ENCODE measurements around the gene NLRX1. TPM values are rescaled to one million over a fixed set of nuclear protein-coding genes. Genes with fewer than 3 reads are reported as not detected.

The NLRX1 gene
- total RNA-seq, 1 donor from 2014 or later = 32.2 TPM

DNA sequence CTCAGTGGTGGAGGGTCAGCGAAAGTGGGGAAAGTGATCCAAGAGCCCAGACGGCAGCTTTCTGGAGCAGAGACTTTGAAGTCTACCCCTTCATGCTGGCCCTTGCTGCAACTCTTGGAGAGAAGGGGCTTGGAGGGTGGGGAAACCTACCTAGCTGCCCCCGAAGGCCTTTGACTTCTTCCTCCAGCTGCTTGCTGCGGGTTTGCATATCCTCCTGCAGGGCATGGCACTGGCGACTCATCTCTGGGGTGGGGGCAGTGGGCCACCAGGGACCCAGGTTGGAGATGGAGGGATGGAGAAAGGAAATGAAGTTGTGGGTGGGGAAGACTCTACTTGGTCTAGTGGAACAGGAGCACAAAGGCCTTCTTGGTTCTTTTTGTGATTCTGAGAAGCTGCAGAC lies 24.5 kb downstream of the NLRX1 start:
- H3K4me3 ChIP-seq = no peak overlapping the region
- no peaks in the 10 kb centered on the region for H3K4me1 ChIP-seq
- no peak overlapping the region for H3K27ac ChIP-seq (replicated peaks)
- no peak for TF ChIP-seq CTCF (IDR thresholded peaks at IDR 0.05; ENCODE audit: borderline replicate concordance)
- DNase-seq = no peak
- no peaks in the 10 kb centered on the region for H3K36me3 ChIP-seq
- intact Hi-C loops (cut with micrococcal nuclease) = loop anchor here (10.0 kb wide), 1 partner anchor 48 kb away; the partner anchor contains the start of gene ABCG4
- H3K27me3 ChIP-seq (ENCODE audit: low read depth) = peaks cover 4% of the 10 kb centered on the region
- no peaks in the 10 kb centered on the region for H3K9me3 ChIP-seq (replicated peaks)

GRCh38 chr11:119193626-119194025 lies 25.1 kb downstream of the NLRX1 start:
- H3K4me3 ChIP-seq = no peak overlapping the region
- DNase-seq = no peak
- intact Hi-C loops (cut with micrococcal nuclease) = loop anchor here (10.0 kb wide), 1 partner anchor 49 kb away; the partner anchor contains the start of gene ABCG4
- no peaks in the 10 kb centered on the region for H3K36me3 ChIP-seq
- H3K27me3 ChIP-seq (ENCODE audit: low read depth) = no peaks in the 10 kb centered on the region
- no peak for TF ChIP-seq CTCF (IDR thresholded peaks at IDR 0.05; ENCODE audit: borderline replicate concordance)
- no peak overlapping the region for H3K27ac ChIP-seq (replicated peaks)
- no peaks in the 10 kb centered on the region for H3K4me1 ChIP-seq
- H3K9me3 ChIP-seq (replicated peaks) = no peaks in the 10 kb centered on the region

DNA sequence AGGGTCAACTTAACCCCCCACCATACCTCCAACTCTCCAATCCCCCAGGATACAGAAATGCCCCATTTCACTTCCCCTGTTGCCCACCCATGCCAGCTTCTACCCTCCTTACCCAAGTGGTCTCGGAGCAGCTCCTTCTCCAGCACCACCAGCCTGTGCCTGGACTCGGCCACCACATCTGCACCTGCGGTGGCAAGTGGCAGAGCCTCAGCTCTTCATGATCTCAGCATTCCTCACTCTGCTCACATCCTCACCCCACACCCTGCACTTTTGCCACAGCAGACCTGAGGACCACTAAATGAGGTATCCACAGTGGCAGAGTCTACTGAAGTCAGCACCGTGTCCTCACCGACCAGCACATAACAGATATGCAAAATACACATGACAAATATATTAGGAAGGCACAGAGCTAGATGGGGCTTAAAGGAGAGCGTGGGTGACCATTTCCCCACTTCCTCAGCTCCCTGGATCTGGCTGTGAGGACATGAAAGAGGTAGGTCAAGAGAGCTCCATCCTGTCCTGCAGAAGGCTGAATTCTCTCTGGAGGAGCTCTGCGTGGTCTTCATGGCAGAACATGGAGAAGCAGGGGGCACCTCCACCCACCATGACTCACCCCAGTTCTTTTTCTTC lies 26.4 kb downstream of the NLRX1 start:
- no peaks in the 10 kb centered on the region for H3K27me3 ChIP-seq (ENCODE audit: low read depth)
- H3K27ac ChIP-seq (replicated peaks) = no peak overlapping the region
- no peaks in the 10 kb centered on the region for H3K4me1 ChIP-seq
- DNase-seq = no peak
- no peak overlapping the region for H3K4me3 ChIP-seq
- TF ChIP-seq CTCF (IDR thresholded peaks at IDR 0.05; ENCODE audit: borderline replicate concordance) = no peak
- intact Hi-C loops (cut with micrococcal nuclease) = loop anchor here (10.0 kb wide), 1 partner anchor 50 kb away; the partner anchor contains the start of gene ABCG4
- no peaks in the 10 kb centered on the region for H3K36me3 ChIP-seq
- H3K9me3 ChIP-seq (replicated peaks) = no peaks in the 10 kb centered on the region

DNA sequence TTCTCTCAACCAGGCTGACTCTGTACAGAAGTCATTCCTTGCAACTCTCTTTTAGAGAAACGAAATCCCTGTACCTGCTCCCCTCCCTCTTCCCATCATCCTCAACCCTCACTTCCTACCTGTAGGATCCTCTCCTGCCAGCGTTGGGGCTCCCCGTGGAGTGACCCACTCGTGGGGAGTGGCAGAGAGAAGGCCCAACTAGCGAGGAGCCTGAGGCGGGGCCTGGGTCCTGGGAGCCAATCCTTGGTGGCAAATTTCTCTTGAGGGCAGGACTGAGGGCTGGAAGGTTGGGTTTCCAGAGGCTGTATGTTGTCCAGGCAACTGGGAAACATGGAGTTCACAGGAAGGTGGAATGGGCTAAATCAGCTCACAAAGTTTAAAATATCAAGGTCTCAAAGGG lies 27.2 kb downstream of the NLRX1 start:
- Histone ChIP-seq H3K27ac (replicated peaks) (no peak overlapping the region), H3K9me3 (replicated peaks) (no peaks in the 10 kb centered on the region), H3K4me3 (no peak overlapping the region), H3K4me1 (no peaks in the 10 kb centered on the region), H3K36me3 (no peaks in the 10 kb centered on the region), H3K27me3 (ENCODE audit: low read depth) (no peaks in the 10 kb centered on the region)
- no peak for DNase-seq
- TF ChIP-seq CTCF (IDR thresholded peaks at IDR 0.05; ENCODE audit: borderline replicate concordance) = no peak
- intact Hi-C loops (cut with micrococcal nuclease) = loop anchor here (10.0 kb wide), 1 partner anchor 51 kb away; the partner anchor contains the start of gene ABCG4

GRCh38 chr11:119196833-119197483 lies 28.4 kb downstream of the NLRX1 start:
- Histone ChIP-seq H3K27me3 (ENCODE audit: low read depth) (no peaks in the 10 kb centered on the region), H3K4me3 (no peak overlapping the region), H3K27ac (replicated peaks) (no peak overlapping the region), H3K4me1 (no peaks in the 10 kb centered on the region), H3K9me3 (replicated peaks) (no peaks in the 10 kb centered on the region), H3K36me3 (no peaks in the 10 kb centered on the region)
- intact Hi-C loops (cut with micrococcal nuclease) = loop anchor here (10.0 kb wide), 1 partner anchor 52 kb away; the partner anchor contains the start of gene ABCG4
- DNase-seq = no peak
- TF ChIP-seq CTCF (IDR thresholded peaks at IDR 0.05; ENCODE audit: borderline replicate concordance) = peak; percentile 80
